K562 (cell line): ENCODE measurements around the gene RAD1. TPM values are rescaled to one million over a fixed set of nuclear protein-coding genes. Genes with fewer than 3 reads are reported as not detected.

Source experiments
- CBX5 ChIP-seq: IDR thresholded peaks from 2 replicates; pipeline ENCODE4 v1.6.1; 2014; ENCODE audit warnings: low read depth, borderline replicate concordance
- E2F4 ChIP-seq: sonication (generic); formaldehyde crosslinking; IDR thresholded peaks from 2 replicates; pipeline ENCODE4 v1.8.0; 2022; ENCODE audit warnings: mild to moderate bottlenecking, low read depth, missing genetic modification reagents
- EGR1 ChIP-seq: fragments of 450-650 bp; conservative IDR thresholded peaks from 2 replicates; pipeline ENCODE4 v1.6.1; 2017; ENCODE audit warnings: mild to moderate bottlenecking
- ETV5 ChIP-seq: sonication (generic); formaldehyde crosslinking; IDR thresholded peaks from 2 replicates; pipeline ENCODE4 v1.4.0; 2020; ENCODE audit warnings: low read depth, mild to moderate bottlenecking, missing genetic modification reagents
- IRF1 ChIP-seq: sonication (generic); formaldehyde crosslinking; IDR thresholded peaks from 2 replicates; pipeline ENCODE4 v1.8.0; 2022; ENCODE audit warnings: missing genetic modification reagents, mild to moderate bottlenecking, borderline replicate concordance
- L3MBTL2 ChIP-seq: fragments of 450-650 bp; IDR thresholded peaks from 2 replicates; pipeline ENCODE4 v1.6.1; 2016; ENCODE audit warnings: mild to moderate bottlenecking, moderate library complexity
- MCM3 ChIP-seq: fragments of 450-650 bp; IDR thresholded peaks from 2 replicates; pipeline ENCODE4 v1.6.1; 2016
- PRPF4 ChIP-seq: fragments of 200-400 bp; formaldehyde crosslinking; IDR thresholded peaks from one replicate; pipeline ENCODE4 v1.6.1; 2017; ENCODE audit warnings: low read length, low read depth, mild to moderate bottlenecking; ENCODE audit not compliant: insufficient read depth, poor library complexity, severe bottlenecking
- RREB1 ChIP-seq: fragments of 250-450 bp; sonication (Bioruptor Pico); IDR thresholded peaks from 2 replicates; pipeline ENCODE4 v1.4.0; 2020
- SRSF3 ChIP-seq: fragments of 200-400 bp; formaldehyde crosslinking; IDR thresholded peaks from 2 replicates; pipeline ENCODE4 v1.6.1; 2016; ENCODE audit warnings: mild to moderate bottlenecking, low read length, moderate library complexity; ENCODE audit not compliant: insufficient read depth
- THAP12 ChIP-seq: fragments of 250-450 bp; sonication (Bioruptor Pico); IDR thresholded peaks from 2 replicates; pipeline ENCODE4 v1.9.0; 2021; ENCODE audit warnings: mild to moderate bottlenecking, inconsistent platforms
- THRA ChIP-seq: fragments of 450-650 bp; IDR thresholded peaks from 2 replicates; pipeline ENCODE4 v1.6.1; 2017; ENCODE audit warnings: mild to moderate bottlenecking, moderate library complexity
- ZNF280B ChIP-seq: fragments of 250-450 bp; sonication (Bioruptor Pico); IDR thresholded peaks from 2 replicates; pipeline ENCODE4 v1.5.1; 2021; ENCODE audit warnings: mild to moderate bottlenecking
- polyA plus RNA-seq, 8 experiments: library from polyadenylated mRNA; depleted of rRNA in 4 of 8; stranded (reverse) in 5 of 8; unstranded in 3 of 8; fragments of >200 nt; fragmentation: Nextera tagmentation in 2 of 8; fragmentation: Illumina TruSeq in 1 of 8; extraction: Ambion mirVana in 2 of 8; extraction: Trizol in 1 of 8; gene quantifications; 2 replicates each; pipeline versions ENCODE4 v1.2.1 to v1.2.3, GENCODE V29; 2011 to 2014; ENCODE audit warnings: inconsistent platforms in 1 of 8, missing spikeins in 1 of 8
- total RNA-seq, 7 experiments: library from RNA; depleted of rRNA in 6 of 7; stranded (reverse); fragments of >200 nt in 6 of 7; fragmentation: Illumina TruSeq in 2 of 7; extraction: Trizol in 2 of 7; gene quantifications; 2 replicates each; pipeline versions ENCODE4 v1.2.1 to v1.2.3, GENCODE V29; 2011 to 2021; ENCODE audit warnings: low replicate concordance in 1 of 7

RAD1 gene
- total and polyA plus RNA-seq, 9 of the 15 experiments (the other 6 are each of a cell fraction or from before 2014, with no cell fraction given): 44.5 to 148 (median 60.8) TPM

GRCh38 chr5:34929134-34929719, 13.9 kb upstream of the RAD1 start, which contains the start of gene DNAJC21 (continued):
- TF ChIP-seq RREB1 (CRISPR knock-in tag): no peak
- no peak for TF ChIP-seq SRSF3
- TF ChIP-seq ETV5 (CRISPR knock-in tag): no peak
- peak; percentile 22; the same call in 1 of the 2 replicates for TF ChIP-seq L3MBTL2
- no peak for TF ChIP-seq THRA
- no peak for TF ChIP-seq CBX5
- no peak for TF ChIP-seq PRPF4
- peak; percentile 72; the same call in 1 of the 2 replicates for TF ChIP-seq E2F4 (CRISPR knock-in tag)
- peak; percentile 98 for TF ChIP-seq EGR1
- no peak for TF ChIP-seq THAP12 (CRISPR knock-in tag)
- no peak for TF ChIP-seq IRF1
- TF ChIP-seq ZNF280B (CRISPR knock-in tag): no peak
- no peak for TF ChIP-seq MCM3
